HG02798 (cell line): ENCODE data around the gene MACROD2.

Experiments used
- ATAC-seq: cut with Tn5 transposase; IDR thresholded peaks from one replicate; pipeline ENCODE4 v1.9.1; 2021; ENCODE audit warnings: mild to moderate bottlenecking; ENCODE audit not compliant: unreplicated experiment, poor library complexity

Gene MACROD2

DNA sequence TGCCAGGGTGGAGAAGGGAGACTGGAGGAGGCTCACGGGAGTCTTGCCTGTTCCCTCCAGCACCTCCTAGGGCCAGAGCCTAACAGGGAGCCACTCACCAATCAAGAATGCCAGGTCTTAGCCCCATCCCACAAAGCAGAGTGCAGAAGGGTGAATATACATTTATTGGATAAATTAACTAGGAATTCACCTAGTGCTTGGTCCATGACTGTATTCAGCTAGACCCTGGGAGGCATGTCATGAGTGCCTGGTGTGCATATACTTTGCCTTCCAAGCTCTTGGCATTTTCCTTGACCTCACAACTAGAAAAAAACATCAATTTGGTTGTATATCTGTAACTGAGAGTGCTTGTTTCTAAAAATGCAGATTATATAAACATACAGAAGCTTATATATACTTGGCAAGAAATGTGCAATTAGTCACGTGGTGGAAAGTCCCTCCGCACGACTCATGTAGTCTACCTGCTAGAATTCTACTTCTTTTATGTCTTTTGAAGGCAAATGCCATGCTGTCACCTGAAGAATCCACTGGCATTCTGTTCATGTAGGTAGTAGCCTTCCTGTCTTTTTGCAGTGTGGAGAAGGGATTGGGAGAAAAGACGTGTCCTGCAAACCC, 1586.9 kb downstream of the MACROD2 start:
- no peak for ATAC-seq

DNA sequence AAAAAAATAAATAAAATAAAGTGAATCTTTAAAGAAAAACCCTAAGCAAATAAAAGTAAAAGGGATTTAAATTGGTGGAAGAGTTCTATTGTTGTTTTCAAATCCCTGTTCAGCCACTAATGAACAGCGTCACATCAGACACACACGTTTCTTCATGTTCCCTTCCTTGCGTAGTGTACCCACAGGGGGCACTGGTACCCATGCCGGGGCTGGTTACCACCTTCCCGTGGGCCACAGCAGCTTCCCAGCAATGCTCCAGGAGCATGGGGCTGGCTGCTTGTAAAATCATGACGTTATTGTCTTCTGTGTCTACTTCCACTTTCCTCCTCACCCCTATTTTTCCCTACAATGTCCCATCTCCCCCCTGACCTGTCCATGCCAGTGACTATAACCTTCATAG, 1589.2 kb downstream of the MACROD2 start:
- ATAC-seq, result no peak

DNA sequence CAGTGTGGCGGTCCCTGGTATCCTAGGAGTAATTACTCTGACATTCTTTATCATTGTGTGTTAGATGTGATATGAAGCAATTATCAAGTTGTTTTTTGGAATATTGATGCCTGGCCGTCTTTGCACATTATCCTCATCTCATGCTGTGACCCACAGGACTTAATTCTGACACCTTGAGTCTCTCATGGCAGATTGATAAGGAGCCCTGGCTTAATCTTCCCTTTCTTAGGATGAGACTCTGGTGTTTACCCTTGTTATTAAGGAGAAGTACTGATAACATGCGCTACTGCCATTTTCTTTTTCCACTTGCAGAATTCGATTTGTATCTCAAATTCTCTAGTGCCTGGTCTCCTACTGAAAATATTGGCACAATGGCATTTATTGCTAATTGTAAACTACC, 1597.8 kb downstream of the MACROD2 start:
- no peak for ATAC-seq

DNA sequence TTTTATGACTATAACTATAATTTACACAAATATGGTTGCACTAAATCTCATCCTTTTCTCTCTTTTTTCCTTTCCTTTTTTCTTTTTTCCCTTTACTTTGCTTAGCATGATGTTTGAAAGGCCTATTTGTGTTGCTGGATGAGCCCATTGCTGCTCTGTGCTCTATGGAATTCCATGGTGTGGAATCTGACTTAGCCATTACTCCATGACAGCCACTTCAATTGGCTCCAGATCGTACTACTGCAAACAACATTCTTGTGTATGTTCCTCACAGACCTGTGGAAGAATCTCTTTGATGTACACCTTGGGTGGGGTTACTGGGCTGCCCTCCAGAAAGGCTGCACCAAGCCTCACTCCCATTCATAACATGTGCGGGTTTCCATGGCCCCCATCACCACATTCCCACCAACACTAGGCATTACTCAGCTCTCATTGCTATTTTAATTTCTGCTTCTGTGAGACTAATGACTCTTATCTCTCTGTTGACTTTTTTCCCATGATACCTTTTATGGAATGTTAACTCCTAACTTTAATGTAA, 1598.9 kb downstream of the MACROD2 start:
- ATAC-seq, result no peak

DNA sequence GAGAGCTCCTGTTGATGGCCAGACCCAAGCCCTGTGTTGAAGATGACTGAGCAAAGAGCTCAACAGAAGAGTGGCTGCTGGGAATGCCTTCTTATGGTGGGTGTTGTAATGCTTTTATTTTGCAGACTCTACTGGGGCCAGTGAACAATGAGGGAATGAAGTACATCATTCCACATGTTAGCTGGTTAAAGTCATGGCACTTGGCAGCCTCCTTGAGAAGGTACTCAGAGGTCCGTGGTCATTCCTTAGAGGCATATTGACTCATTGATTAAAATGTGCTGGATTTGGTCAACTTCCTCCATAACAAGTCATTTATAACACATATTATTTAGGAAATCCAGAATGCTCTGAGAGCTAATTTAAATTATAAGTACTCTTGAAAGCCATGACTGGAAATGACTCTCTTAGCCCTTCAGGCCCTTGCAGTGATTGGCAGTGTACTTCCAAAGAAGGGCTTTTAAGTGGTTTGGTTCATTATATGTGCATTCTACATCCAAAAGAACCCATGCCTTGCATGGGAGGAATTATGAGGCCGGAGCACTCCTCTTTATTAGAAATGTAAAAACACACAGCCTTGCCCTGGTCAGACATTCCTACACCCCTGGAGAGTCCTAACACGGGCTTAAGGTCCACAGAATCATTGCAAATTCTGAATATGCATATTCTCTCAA, 1601.0 kb downstream of the MACROD2 start:
- ATAC-seq, result no peak

DNA sequence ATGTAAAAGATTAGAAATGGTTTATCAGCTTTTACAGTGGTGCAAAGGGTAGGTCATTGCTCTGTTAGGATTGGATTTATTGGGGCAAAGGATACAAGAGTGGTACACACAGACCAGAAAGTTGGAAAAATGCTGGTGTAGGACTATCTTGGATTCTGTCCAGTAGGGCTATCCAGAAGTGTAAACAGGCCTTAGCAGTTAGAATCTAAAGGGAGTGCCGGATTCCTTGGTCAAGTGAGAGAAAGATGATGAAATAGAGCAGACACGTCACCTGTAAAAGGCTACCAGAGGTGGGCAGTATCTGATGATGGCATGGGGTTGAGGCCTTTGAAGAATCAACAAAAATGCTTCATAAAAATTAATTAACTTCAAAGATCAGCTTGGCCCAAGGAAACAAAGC, 1602.0 kb downstream of the MACROD2 start:
- no peak for ATAC-seq

DNA sequence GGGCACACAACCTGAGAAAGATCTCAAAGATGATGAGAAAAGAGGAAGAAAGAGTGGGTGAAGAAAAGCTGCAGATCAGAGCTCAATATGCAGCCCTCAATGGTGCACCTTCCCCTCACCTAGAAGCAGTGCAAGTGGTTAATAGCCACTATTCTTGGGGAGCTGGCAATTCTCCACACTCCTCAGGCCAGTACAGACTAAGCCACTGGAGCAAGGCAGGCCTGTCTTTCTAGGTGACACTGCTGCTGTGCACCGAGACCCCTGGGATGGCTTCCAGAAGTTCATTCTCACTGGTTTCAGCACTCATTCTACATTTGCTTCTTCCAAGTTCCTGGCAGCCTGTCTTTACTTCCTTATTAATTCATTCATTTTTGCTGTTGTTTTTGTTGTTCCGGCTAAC, 1604.6 kb downstream of the MACROD2 start:
- no peak for ATAC-seq

DNA sequence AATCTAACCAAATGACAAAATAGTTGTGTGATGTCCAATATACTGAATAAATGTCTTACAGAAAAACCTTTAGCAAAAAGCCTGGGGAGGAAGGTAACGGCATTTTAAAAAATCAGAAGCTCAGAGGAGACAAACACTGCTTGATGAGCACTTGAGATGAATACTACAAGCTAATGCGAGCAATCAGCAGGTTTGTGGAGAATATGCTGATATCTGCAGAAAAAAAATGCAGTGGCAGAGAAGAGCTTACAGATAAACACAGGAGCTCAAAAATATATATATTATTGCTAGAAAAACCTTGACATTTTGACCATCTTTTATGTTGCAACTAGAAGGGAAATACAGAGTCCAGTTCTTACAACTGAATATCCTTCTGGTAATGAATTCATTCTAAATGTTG, 1605.2 kb downstream of the MACROD2 start:
- no peak for ATAC-seq

DNA sequence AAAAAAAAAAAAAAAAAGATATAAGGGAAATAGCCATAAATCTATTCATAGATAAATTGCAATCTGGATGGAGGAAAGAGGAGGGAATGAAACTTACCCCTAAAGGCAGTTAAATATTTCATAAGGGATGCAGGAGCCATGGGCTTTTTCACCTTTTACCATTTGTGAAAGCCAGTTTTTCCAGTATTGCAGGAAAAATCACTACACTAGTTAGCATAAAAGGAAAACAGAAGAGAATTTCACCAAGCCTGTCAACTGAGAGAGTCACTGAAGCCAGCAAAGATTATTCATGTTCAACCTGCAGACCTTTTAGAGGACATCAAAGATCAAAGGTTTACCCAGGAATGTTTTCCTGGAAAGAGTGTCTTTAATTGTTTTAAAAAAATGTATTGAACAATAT, 1608.2 kb downstream of the MACROD2 start:
- ATAC-seq, result no peak

DNA sequence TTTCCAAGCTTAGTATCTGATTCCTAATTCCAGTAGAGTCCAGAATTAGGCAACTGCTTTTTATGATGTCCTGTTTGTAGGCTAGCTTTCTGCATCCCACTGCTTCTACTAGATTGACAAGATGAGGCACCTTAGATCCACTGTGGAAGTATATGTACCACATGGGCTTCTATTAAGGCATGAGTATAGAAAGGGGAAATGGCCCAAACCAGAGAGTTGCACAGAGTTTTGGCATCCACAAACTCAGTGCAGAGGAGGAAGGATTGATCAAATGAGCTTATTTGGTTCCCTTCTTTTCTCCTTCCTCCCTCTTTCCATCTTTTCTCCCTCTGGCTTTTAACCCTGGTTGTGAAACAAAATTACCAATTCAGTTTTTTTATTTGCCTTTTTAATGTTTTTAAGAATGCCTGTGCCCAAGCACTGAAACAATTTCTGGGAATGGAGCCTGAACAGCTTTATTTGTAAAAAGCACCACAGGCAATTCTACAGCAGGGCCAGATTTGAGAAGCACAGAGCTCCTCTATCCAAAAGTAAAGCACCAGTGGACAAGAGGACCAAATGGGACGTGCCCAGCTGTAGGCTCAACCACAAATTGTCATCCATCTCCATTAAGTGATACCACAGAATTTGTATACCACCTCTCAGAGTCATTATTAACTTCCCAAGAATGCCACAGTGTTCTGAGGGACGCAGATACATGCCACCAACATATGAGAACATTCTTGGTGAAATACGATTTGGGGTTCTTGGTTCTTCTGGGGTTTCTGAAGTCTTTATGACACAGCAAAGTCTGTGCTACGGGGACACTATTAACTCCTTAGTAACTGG, 1608.9 kb downstream of the MACROD2 start:
- no peak for ATAC-seq

DNA sequence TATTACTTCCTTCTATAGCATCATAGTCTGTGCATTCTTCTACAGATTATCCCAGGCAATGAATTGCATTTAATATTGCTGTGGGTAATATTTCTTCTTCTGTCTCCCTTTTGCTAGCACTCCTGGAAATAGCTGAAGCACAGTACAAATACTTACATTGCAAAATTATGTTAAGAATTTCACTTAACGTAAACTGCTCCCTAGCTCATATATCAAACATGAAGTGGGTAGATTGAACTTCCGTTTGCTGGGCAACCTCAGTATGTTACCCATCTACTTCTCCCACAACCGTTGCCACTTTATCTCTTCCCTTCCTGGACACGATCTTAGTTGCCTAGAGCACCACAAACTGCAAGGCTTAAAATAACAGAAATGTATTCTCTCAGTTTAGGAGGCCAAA, 1614.6 kb downstream of the MACROD2 start:
- ATAC-seq, result no peak

DNA sequence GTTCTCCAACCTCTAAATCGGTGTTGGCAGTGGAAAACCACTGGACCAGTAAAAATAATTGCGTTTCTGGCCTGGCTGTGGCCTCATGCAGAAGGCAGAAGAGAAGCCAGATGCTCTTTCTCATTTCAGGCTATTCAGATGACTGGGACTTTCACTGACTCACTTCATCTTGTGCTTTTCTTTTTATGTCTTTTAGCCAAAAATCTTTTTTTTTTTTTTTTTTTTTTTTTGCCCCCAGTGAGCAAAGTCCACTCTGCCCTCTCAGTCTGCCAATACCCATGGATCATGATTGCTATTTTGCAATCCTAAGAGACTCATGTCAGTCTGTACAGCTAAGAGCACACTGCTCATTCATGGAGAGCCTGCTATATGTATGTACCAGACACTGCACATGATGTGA, 1615.5 kb downstream of the MACROD2 start:
- ATAC-seq, result no peak

DNA sequence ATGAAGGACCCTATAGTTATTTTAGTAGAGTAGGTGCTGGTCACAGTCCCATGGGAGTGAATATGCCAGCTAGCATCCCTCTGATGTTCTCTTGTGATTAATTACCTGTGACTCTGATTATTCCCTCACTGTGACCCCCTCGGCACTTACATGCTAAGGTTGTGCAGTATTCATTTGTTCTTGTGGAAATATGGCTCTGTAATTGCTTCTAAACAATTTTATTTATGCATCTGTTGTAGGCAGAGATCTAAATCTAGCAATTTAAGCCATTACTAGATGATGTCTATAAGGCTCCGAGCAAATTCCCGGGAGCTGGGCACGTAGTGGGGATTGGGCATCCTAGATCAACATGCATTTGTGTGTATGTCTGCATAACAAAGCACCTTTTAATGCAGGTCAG, 1616.2 kb downstream of the MACROD2 start:
- ATAC-seq, result no peak

DNA sequence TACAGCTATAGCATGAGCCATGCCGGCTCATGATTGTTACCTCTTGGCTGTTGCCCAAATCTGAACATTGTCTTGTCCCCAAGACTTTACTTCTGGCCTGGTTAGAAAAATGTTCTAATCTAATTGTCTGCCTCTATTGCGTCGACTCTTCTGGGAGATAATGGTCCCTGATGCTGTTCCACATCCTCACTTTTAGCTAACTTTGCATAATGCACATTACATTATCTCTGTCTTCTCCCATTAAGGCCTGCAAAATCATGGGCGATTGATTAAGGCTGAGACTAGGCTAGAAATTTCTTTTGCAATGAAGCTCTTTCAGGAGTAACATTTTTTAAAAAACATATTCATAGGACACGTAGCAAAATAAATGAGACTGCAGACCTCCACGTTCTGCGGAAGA, 1616.9 kb downstream of the MACROD2 start:
- no peak for ATAC-seq

DNA sequence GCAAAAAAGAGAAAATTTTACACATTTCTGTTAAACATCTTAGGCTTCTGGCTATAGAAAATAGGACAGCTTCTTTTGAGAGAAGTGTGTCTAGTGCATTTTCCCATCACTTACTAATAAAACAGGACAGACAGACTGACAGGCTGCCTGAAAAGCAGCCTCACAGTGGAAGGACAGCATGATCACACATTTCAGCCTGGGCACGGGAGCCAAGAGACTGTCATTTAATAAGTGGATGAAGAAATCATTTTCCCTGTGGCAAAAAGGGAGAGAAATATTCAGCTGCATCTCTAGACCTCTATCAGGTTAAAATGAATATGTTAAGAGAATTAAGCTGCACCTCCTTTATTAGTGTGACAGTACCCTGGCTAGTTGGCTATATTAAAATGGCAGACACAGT, 1617.5 kb downstream of the MACROD2 start:
- no peak for ATAC-seq

DNA sequence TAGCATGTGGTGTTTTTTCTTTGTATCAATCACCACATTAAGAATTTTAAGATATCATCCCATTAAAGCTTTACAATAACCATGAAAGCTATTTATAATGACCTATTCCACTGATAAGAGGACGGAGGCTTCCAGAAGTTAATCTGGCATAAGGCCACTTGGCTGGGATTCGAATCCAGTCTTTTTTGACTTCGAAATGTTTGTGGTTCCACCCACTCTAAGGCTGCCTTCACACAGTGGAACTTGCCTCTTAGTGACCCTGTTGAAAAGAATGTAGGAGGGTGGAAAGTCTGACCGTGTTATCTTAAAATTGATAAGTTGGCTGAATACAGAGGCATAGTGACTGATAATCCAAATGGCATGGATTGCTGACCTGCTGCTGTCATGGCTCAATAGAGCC, 1618.2 kb downstream of the MACROD2 start:
- ATAC-seq, result no peak

DNA sequence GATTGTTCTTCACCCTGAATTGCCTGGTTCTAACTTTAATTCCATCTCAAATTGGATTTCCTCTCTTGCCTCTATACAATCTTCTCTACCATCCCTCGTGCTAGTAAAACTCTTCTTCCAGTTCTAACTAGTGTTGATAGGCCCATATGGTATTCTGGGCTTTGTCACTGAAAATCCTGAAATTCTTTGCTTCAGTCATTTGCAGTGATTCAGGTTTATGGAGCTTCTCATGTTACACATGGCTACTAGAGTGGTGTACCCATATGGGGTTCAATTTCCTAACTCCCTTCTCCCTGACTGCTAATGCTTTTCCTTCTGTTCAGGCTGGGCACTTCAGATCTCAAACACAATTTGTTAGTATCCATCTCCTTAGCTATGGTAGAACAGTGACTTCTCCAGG, 1621.3 kb downstream of the MACROD2 start:
- no peak for ATAC-seq

DNA sequence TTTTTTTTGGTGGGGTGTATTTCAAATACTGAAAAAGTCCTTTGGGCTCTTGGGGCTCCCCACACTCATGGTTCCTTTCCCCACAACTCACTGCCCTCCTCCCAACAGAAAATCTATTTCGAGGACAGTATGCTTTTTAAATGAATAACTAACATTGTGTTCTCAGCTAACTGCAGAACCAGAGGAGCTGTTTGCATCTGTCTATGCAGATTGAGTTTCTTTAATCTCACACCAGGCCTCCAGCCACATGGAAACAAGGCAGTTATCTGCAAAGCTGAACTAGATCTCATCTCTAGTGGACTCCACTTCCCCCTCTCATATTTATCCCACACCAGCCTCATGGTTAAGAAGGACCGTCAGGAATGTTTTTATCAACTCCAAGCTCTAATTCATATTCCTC, 1622.8 kb downstream of the MACROD2 start:
- ATAC-seq, result no peak

DNA sequence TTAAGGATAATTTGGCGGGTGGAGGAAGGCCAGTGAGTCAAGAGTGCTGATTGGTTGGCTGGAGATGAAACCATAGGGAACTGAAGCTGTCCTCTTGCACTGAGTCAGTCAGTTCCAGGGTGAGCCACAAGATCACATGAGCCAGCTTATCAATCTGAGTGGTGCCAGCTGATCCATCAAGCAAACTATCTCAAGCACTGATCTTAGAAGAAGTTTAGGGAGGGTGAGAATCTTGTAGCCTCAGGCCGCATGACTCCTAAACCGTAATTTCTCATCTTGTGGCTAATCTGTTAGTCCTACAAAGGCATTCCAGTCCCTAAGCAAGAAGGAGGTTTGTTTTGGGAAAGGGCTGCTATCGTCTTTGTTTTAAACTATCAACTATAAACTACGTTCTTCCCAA, 1623.6 kb downstream of the MACROD2 start:
- no peak for ATAC-seq

DNA sequence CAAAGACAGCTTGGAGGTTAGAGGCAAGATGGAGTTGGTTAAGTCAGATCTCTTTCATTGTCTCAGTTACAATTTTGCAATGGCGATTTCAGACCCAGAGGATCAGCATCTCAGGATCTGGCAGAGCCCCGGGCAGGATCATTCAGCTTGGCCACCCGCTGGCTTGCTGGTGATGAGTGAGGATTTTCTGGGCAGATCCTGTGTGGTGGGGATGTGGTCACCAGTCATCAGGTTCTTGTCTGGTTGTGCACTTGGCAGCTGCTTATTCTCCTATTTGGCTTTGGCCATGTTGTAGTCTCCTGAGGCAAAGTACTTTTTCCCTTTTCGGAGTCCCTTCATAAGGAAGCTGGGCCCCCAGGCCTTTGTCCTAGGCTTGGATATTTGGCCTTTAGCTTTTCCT, 1624.0 kb downstream of the MACROD2 start:
- ATAC-seq, result no peak

DNA sequence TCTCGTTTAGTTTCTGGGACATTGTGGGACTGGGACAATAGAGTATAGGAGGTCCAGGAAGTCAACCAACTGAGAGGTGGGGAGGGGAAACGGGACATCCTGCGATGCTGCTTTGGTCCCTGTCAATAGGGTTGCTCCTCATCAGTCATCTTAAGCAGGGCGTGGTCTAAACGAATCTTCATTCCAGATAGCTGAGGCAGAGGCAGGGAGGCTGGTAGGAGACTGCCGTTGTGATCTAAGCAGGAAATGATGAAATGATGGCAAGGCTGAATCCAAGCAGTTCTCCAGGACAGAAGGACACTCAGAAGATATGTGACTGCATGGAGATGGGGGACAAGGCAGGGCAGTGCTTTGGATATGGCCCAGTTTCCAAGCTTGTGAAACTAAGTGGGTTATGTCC, 1624.5 kb downstream of the MACROD2 start:
- no peak for ATAC-seq
